ENCODE results near the gene VKORC1.
"Not testable (repeated sequence)": the region's sequence is repeated elsewhere in the genome, so short reads cannot be mapped to it uniquely, and the experiment has no call there.

VKORC1 gene

DNA sequence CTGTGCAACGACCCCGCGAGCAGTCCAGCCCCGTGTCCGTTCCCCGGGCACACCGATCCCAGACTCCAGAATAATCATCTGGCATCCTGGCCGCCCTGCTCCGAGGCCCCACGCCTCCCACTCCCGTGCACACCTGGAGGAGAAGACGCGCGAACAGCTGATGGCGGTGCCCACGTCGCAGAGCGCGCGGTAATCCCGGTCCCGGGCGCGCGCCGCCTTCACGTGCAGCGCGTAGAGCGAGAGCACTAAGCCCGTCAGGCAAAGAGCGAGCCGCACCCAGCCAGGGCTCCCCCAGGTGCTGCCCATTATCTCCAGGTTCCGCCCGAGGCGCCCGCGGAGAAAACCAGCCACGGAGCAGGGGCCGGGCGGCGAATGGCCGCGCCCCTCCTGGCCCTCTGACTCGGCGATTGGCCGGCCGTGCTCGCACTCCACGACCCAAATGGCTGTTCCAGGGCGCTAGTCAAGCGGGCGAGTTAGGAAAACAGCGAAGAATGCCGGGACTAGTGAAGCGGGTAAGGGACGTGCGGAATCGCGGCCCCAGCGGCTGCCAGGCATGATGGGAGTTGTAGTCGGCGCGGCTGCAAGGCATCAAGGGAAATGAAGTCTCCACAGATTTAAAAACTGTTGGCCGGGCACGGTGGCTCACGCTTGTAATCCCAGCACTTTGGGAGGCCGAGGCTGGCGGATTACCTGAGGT is at the start of gene VKORC1:
TSS of gene VKORC1 (minus strand) at position 374 of the 697 bp plus-strand sequence. CDS start at position 306, 68 bp downstream.
- peak within 1 kb of the TSS; percentile 89 for H3K4me3 ChIP-seq (ENCODE audit: low read length)
- TF ChIP-seq, protein P1, sequence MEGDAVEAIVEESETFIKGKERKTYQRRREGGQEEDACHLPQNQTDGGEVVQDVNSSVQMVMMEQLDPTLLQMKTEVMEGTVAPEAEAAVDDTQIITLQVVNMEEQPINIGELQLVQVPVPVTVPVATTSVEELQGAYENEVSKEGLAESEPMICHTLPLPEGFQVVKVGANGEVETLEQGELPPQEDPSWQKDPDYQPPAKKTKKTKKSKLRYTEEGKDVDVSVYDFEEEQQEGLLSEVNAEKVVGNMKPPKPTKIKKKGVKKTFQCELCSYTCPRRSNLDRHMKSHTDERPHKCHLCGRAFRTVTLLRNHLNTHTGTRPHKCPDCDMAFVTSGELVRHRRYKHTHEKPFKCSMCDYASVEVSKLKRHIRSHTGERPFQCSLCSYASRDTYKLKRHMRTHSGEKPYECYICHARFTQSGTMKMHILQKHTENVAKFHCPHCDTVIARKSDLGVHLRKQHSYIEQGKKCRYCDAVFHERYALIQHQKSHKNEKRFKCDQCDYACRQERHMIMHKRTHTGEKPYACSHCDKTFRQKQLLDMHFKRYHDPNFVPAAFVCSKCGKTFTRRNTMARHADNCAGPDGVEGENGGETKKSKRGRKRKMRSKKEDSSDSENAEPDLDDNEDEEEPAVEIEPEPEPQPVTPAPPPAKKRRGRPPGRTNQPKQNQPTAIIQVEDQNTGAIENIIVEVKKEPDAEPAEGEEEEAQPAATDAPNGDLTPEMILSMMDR (conservative IDR thresholded peaks at IDR 0.05; ENCODE audit: low read depth, low read length), result no peak
- peak; percentile 93 for DNase-seq (ENCODE audit: low read depth)

DNA sequence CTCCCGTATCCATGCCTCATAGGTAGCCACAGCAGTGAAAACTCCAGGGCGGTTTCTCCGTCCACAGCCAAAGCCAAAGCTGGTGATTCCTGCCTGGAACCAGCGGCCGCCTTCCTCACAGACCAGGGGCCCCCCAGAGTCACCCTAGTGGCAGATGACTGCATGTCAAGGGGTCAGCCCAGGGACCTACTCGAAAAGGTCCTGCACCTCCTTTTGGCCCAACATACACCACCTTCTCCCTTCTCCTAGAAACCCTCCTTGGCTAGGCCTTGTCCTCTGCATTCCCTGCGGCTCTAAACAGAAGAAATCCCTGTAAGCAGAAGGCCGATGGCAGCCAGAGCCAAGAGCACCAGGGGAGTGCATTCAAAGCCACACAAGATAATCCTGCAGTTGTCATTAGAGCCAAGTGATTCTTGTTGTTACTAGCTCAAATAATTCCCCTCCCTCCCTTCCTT is 49.1 kb upstream of the VKORC1 start:
- H3K4me3 ChIP-seq (ENCODE audit: low read length), result no peak overlapping the region
- TF ChIP-seq, protein P1 (conservative IDR thresholded peaks at IDR 0.05; ENCODE audit: low read depth, low read length), result no peak
- no peak for DNase-seq (ENCODE audit: low read depth)

DNA sequence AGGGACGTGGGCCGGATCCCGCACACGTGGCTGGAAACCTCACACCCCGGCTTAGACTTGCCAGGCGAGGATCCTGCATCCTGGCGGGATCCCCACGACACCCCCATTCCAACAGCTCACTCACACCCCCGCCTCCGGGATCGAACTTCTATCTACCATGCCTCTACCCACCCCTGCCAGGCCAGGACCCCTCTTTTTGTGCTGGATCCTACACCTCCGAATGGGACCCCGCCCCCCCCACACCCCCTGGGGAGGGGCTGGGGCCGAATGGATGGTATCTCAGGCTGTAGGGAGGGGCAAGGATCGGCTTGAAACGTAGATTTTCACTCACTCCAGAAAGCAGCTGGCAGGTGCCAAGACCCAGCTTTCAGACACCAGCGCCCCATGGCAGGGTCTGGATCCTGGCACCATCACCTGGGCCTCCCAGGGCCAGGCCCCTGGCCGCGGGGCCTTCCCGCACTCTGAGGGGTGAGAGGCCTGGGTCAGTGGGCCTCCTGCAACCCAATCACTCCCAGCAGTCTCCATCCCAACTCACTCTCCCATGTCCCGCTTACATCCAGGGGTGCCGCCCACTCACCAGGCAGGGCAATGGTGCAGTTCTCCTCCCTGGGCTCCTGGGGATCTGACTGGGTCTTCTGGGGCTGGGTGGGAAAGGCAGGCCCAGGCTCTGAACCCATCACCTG is 48.6 kb upstream of the VKORC1 start:
- DNase-seq (ENCODE audit: low read depth), result no peak
- no peak overlapping the region for H3K4me3 ChIP-seq (ENCODE audit: low read length)
- TF ChIP-seq, protein P1 (conservative IDR thresholded peaks at IDR 0.05; ENCODE audit: low read depth, low read length), result no peak

DNA sequence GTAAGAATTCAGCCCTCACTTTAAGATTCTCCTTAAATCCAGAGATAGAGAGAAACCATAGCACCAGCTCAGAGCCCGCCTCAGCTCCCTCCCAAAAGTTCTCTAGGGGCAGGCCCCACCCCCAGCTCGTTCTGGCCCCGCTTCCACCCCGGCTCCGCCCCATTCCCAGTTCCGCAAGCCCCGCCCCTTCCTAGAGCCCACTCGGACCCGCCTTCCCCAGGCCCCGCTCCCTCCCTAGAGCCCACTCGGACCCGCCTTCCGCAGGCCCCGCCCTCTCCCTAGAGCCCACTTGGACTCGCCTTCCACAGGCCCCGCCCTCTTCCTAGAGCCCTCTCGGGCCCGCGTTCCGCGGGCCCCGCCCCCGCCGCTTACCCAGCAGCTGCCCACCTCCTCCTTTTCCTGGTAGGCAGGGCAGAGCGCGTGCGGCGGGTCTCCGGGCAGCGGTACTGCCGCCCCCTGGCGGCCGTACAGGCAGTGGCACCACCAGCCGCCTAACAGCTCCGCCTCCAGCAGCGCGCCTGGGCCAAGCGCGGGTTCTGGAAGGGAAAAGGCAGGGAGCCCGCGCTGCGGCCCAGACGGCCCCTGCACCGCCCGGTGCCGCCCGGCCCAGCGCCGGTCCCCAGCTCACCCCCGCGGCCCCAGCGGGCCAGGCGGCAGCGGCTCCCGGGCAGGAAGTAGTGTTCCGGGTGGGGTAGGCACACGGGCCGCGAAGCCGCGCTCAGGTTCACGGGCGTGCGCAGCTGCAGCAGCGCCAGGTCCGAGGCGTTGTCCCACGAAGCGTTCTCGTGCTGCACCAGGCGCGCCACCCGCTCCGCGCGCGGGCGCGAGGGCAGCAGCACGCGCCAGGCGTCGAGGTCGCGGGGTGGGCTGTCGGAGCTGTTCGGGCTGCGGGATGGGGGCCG is 47.8 kb upstream of the VKORC1 start:
- DNase-seq (ENCODE audit: low read depth), result peak; percentile 92
- TF ChIP-seq, protein P1 (conservative IDR thresholded peaks at IDR 0.05; ENCODE audit: low read depth, low read length), result peak; percentile 92
- H3K4me3 ChIP-seq (ENCODE audit: low read length), result peak overlapping the region; percentile 38

DNA sequence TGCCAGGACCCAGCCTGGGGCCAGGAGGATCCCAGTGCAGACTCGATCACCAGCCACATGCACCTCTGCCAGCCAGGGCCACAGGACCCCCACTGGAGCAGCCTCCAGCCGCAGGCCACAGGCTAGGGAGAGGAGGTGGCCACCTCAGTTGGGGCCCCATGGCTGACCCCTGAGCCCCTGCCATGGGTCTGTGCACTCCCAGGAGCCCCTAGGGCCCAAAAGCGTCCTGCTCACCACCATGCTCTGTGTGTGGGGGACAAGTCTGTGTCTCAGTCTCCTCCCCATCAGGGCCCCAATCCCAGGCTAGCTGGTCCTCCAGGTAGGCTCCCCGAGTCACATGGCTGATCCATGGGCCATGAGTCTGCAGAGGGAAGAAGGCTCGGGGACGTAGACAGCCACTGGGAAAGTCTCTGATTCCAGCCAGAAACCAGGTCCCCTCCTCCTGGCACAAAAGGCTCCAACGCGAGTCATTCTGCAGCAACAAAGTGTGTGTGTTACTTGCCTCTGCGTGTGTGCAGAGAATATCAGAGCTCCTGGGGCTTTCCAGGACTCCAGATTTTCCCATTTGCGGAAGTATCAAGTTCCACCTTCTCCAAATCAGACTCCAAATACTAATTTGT is 47.0 kb upstream of the VKORC1 start:
- peak overlapping the region; percentile 38 for H3K4me3 ChIP-seq (ENCODE audit: low read length)
- DNase-seq (ENCODE audit: low read depth), result peak; percentile 18
- TF ChIP-seq, protein P1 (conservative IDR thresholded peaks at IDR 0.05; ENCODE audit: low read depth, low read length), result no peak

DNA sequence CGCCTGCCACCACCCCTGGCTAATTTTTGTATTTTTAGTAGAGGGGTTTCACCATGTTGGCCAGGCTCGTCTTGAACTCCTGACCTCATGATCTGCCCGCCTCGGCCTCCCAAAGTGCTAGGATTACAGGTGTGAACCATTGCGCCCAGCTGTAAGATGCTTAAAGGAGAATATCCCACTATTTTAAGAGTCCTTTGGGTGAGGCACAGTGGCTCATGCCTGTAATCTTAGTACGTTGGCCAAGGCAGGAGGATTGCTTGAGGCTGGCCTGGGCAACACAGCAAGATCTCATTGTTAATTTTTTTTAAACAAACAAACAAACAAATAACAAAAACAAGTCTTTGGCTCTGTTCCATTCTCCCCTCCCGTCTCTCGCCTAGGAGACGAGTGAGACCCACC is 46.5 kb upstream of the VKORC1 start:
- not testable (repeated sequence) for DNase-seq (ENCODE audit: low read depth); H3K4me3 ChIP-seq (ENCODE audit: low read length)
